ENCODE measurements around the gene SLC6A18.

SLC6A18 gene

DNA sequence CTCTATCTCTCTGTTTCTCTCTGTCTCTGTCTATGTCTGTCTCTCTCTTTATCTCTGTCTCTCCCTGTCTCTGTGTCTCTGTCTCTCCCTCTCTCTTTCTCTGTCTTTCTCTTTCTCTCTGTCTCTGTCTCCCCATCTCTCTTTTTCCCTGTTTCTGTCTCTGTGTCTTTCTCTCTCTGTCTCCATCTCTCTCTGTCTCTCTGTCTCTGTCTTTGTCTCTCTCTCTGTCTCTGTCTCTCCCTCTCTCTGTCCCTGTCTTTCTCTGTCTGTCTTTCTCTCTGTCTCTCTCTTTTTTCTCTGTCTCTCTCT lies 25.9 kb upstream of the SLC6A18 start:
- Histone ChIP-seq H3K27me3 (replicated peaks; ENCODE audit: control insufficient read depth, insufficient read depth, low read length) (peaks cover 62% of the 10 kb centered on the region), H3K9ac (ENCODE audit: low read length) (no peak overlapping the region), H3K4me1 (ENCODE audit: control insufficient read depth, insufficient read depth, low read length) (no peaks in the 10 kb centered on the region), H3K9me3 (ENCODE audit: control insufficient read depth, low read length) (peaks cover 2% of the 10 kb centered on the region), H3K4me3 (ENCODE audit: low read length) (no peak overlapping the region), H3K36me3 (ENCODE audit: control insufficient read depth, insufficient read depth, low read length, severe bottlenecking) (no peaks in the 10 kb centered on the region)
- DNase-seq (ENCODE audit: low read depth): no peak

DNA sequence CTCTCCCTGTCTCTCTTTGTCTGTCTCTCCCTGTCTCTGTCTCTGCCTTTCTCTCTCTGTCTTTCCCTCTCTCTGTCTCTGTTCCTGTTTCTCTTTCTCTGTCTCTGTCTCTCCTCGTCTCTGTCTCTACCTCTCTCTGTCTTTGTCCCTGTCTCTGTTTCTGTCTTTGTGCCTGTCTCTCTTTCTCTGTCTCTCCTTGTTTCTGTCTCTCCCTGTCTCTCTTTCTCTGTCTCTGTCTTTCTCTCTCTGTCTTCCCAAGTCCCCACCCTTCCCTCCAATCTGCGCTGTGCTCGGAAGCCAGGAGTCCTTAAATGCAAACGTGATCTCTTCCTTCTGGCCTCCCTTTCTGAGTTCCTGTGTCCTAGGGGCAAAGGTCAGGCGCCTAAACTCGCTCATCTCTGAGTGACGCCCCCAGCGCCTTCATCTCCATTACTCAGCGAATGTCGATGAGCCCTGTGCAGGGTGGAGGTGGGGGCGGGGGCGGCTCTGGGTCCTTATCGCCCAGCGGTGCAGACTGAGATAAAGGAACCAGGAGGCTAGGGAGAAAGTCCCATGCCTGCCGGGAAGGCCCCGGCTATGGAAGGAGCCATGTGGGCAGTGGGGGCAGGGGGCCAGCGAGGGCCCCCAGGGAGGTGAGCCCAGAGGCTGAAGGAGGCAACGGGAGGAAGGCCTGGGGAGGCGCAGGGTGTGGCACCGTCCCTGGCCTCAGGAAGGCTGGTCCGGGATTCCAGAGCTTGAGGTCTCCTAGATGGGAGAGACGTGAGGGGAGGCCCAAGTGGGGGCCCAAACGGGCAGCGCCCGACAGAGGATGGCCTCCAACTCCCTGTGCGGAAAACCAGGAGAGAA lies 25.3 kb upstream of the SLC6A18 start:
- DNase-seq (ENCODE audit: low read depth): no peak
- Histone ChIP-seq H3K36me3 (ENCODE audit: control insufficient read depth, insufficient read depth, low read length, severe bottlenecking) (no peaks in the 10 kb centered on the region), H3K27me3 (replicated peaks; ENCODE audit: control insufficient read depth, insufficient read depth, low read length) (peaks cover 61% of the 10 kb centered on the region), H3K4me3 (ENCODE audit: low read length) (no peak overlapping the region), H3K9ac (ENCODE audit: low read length) (no peak overlapping the region), H3K9me3 (ENCODE audit: control insufficient read depth, low read length) (no peaks in the 10 kb centered on the region), H3K4me1 (ENCODE audit: control insufficient read depth, insufficient read depth, low read length) (no peaks in the 10 kb centered on the region)

DNA sequence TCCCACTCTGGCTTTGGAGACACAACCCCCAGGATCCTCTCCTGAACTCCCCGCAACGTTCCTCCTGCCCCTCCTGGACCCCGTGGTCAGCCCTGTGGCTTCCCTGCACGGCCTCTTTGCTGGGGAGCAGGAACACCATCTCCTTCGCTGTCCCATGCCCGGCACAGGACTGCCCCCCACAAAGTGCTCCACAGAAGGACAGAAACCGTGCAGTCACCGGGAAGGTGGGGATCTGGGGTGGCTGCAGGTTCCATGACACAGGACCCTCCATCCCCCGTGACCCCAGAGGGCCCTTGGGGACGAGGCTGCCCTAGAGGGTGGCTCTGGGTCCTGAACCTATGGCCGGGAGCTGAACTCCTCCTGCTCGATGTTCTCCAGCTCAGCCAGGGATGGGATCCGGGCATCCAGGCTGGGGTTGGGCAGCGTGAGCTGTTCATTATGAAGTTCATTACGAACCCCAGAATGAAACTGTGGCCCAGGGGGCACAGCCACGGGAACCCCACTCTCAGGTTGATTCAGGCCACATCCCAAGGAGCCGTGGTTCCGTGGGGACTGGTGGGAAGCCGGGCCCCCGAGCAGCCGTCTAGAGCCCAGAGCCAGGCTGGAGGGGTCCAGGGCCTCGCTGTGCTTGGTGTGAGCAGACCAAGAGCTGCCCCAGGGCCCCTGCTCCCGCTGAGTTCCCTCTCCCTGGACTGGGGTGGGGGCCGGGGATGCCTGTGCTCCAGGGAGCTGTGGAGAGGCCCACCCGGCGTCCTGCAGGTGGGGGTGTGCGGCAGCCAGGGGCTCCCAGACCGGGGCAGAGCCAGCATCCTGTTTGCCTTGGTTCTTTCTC lies 24.5 kb upstream of the SLC6A18 start:
- Histone ChIP-seq H3K27me3 (replicated peaks; ENCODE audit: control insufficient read depth, insufficient read depth, low read length) (peaks cover 63% of the 10 kb centered on the region), H3K4me3 (ENCODE audit: low read length) (no peak overlapping the region), H3K36me3 (ENCODE audit: control insufficient read depth, insufficient read depth, low read length, severe bottlenecking) (no peaks in the 10 kb centered on the region), H3K9ac (ENCODE audit: low read length) (no peak overlapping the region), H3K4me1 (ENCODE audit: control insufficient read depth, insufficient read depth, low read length) (no peaks in the 10 kb centered on the region), H3K9me3 (ENCODE audit: control insufficient read depth, low read length) (no peaks in the 10 kb centered on the region)
- no peak for DNase-seq (ENCODE audit: low read depth)

DNA sequence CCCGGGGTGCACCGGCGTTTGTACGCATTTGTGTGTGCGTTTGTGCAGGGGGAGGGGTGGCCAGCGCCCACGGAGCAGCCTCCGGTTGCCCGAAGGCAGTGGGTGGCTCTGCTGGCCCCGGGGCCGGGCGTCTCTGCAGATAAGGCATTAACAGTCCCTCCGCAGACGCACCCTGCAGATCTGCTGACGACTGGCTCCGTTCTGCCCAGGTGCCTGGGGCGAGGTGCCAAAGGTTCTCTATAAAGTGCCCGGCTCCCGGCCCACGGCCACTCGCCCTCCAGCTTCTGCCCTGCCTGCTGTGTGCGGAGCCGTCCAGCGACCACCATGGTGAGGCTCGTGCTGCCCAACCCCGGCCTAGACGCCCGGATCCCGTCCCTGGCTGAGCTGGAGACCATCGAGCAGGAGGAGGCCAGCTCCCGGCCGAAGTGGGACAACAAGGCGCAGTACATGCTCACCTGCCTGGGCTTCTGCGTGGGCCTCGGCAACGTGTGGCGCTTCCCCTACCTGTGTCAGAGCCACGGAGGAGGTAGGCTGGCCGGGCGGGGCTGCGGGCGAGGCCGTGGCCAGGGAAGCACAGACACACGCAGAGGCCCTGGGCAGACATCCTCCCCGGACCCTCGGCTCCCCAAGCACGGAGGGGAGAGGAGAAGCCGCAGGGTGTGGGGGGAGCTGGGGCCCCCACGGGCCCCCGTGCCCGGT lies 23.7 kb upstream of the SLC6A18 start, which contains the start of gene SLC6A19:
Gene SLC6A19, plus strand, starts transcription at position 269 of the 699 bp plus-strand sequence. Its CDS starts 56 bp downstream, at position 325.
- Histone ChIP-seq H3K4me1 (ENCODE audit: control insufficient read depth, insufficient read depth, low read length) (no peaks in the 10 kb centered on the region), H3K27me3 (replicated peaks; ENCODE audit: control insufficient read depth, insufficient read depth, low read length) (peaks cover 63% of the 10 kb centered on the region), H3K4me3 (ENCODE audit: low read length) (no peak within 1 kb of the TSS), H3K9me3 (ENCODE audit: control insufficient read depth, low read length) (no peaks in the 10 kb centered on the region), H3K9ac (ENCODE audit: low read length) (no peak within 1 kb of the TSS), H3K36me3 (ENCODE audit: control insufficient read depth, insufficient read depth, low read length, severe bottlenecking) (no peaks in the 10 kb centered on the region)
- DNase-seq (ENCODE audit: low read depth): no peak

DNA sequence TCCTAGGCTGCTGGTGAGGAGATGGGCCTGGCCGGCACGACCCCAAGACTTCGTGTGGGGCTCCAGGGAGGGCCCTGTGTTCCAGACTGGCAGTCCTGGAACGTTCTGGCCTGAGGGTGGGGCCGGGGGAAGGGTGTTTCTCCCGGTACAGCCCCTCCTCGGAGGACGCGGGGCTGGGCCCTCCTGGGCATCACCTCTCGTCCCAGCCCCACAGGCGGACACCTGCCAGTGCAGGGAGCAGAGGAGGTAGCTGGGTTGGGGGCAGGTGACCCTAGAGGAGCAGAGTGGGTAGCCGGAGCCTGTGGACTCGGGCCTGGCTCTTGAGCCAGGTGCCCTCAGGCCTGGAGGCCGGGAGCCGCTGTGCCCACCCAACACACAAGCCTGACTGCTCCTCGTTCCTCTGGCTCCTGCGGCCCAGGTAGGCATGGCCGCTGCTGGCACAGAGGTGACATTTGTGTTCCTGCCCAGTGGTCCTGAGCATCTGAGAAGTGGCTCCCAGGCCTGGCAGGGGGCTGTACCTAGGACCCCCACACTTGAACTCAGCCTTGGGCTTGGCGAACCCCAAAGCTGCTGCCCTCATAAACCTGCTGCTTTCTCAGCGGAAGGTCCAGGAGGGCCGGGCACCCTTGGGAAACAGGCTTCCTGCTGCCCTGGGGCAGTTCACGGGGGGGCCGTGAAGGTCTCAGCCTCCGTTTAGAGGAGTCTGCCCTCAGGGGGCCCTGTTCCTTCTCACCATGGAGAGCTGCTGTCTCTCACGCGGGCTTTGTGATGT lies 23.0 kb upstream of the SLC6A18 start:
- Histone ChIP-seq H3K4me3 (ENCODE audit: low read length) (no peak overlapping the region), H3K36me3 (ENCODE audit: control insufficient read depth, insufficient read depth, low read length, severe bottlenecking) (no peaks in the 10 kb centered on the region), H3K9me3 (ENCODE audit: control insufficient read depth, low read length) (no peaks in the 10 kb centered on the region), H3K27me3 (replicated peaks; ENCODE audit: control insufficient read depth, insufficient read depth, low read length) (peaks cover 57% of the 10 kb centered on the region), H3K4me1 (ENCODE audit: control insufficient read depth, insufficient read depth, low read length) (no peaks in the 10 kb centered on the region), H3K9ac (ENCODE audit: low read length) (no peak overlapping the region)
- DNase-seq (ENCODE audit: low read depth): no peak

DNA sequence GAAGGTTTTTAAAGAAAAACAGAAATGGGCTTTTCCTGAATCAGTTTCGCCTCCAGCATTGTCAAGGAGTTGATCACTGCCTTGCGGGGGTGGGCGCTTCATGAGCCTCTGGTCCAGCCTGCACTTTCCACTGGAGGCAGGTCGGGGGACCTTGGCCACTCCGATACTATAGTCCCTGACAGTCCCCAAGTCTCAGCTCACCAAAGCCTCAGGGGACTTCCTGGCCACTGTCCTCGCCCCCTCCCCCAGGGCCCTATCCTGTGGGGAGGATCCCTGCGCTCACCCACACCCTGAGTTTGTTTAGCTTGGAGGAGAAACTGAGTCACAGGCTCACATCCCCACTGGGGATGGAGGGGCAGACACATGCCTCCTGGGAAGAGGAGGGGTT lies 22.4 kb upstream of the SLC6A18 start:
- H3K36me3 ChIP-seq (ENCODE audit: control insufficient read depth, insufficient read depth, low read length, severe bottlenecking): no peaks in the 10 kb centered on the region
- no peaks in the 10 kb centered on the region for H3K4me1 ChIP-seq (ENCODE audit: control insufficient read depth, insufficient read depth, low read length)
- H3K9ac ChIP-seq (ENCODE audit: low read length): no peak overlapping the region
- H3K4me3 ChIP-seq (ENCODE audit: low read length): no peak overlapping the region
- peaks cover 60% of the 10 kb centered on the region for H3K27me3 ChIP-seq (replicated peaks; ENCODE audit: control insufficient read depth, insufficient read depth, low read length)
- DNase-seq (ENCODE audit: low read depth): no peak
- H3K9me3 ChIP-seq (ENCODE audit: control insufficient read depth, low read length): no peaks in the 10 kb centered on the region

DNA sequence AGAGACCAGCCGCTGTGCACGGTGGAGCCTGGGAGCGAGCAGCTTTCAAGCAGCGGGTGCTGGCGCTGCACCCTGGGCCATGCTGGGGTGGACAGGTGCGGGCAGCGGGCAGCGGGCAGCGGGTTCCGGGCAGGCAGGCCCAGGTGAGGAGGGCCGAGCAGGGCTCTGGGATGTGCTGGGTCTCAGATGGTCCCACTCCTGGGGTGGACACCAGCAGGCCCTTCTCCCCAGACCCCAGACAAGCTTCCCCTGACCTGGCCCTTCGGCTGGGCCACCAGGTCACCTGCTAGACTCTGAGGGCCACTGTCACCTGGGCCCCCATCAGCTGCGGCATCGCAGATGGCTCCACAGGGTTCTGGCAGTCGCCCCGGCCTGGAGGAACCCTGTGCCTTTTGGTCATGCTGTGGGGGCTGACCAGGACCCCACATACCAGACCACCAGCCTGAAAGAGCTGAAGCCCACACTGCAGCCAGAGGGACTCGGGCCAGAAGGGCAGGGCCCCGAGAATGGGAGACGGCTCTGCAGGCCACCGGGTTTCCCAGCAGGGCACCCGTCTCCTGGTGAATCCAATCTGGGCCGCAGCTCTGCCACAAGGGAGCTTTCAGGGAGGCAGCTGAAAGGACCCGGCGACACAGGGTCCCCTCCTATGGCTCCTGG lies 21.7 kb upstream of the SLC6A18 start:
- Histone ChIP-seq H3K4me3 (ENCODE audit: low read length) (no peak overlapping the region), H3K9ac (ENCODE audit: low read length) (no peak overlapping the region), H3K4me1 (ENCODE audit: control insufficient read depth, insufficient read depth, low read length) (no peaks in the 10 kb centered on the region), H3K36me3 (ENCODE audit: control insufficient read depth, insufficient read depth, low read length, severe bottlenecking) (no peaks in the 10 kb centered on the region), H3K9me3 (ENCODE audit: control insufficient read depth, low read length) (no peaks in the 10 kb centered on the region), H3K27me3 (replicated peaks; ENCODE audit: control insufficient read depth, insufficient read depth, low read length) (peaks cover 59% of the 10 kb centered on the region)
- no peak for DNase-seq (ENCODE audit: low read depth)

DNA sequence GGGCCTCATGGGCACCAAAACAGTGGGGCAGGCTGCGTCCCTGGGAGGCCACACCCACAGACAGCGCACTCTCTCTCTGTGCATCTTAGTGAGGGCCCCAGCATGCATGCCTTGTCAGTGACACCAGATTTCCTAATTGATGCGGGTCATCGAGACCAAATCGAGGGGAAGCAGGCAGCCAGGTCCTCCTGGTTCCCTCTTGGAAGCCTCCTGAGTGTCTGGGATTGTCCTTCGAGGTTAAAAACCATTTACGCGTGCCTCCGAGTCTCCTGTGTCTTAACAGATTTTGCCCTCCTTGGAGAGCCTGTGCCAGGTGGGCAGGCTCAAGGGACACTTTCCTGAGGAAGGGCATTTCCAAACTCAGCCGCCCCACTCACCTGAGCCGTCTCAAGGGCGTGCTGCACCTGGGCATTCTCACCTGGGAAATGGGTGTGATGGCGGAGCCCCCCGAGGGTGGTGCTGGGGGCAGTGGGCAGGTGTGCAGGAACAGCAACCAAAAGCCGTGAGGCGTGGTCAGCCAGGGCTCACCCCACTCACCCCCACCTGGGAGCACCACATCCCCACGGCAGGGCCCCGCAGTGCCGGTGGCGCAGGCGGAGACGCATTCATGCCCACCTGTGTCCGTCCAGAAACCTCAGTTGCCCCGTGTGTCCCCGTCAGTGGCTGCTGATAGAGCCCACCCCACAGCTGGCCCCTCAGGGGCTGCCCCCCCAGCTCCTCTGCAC lies 21.1 kb upstream of the SLC6A18 start:
- H3K27me3 ChIP-seq (replicated peaks; ENCODE audit: control insufficient read depth, insufficient read depth, low read length): peaks cover 59% of the 10 kb centered on the region
- H3K9me3 ChIP-seq (ENCODE audit: control insufficient read depth, low read length): no peaks in the 10 kb centered on the region
- H3K4me1 ChIP-seq (ENCODE audit: control insufficient read depth, insufficient read depth, low read length): no peaks in the 10 kb centered on the region
- H3K4me3 ChIP-seq (ENCODE audit: low read length): no peak overlapping the region
- no peak overlapping the region for H3K9ac ChIP-seq (ENCODE audit: low read length)
- DNase-seq (ENCODE audit: low read depth): no peak
- no peaks in the 10 kb centered on the region for H3K36me3 ChIP-seq (ENCODE audit: control insufficient read depth, insufficient read depth, low read length, severe bottlenecking)

DNA sequence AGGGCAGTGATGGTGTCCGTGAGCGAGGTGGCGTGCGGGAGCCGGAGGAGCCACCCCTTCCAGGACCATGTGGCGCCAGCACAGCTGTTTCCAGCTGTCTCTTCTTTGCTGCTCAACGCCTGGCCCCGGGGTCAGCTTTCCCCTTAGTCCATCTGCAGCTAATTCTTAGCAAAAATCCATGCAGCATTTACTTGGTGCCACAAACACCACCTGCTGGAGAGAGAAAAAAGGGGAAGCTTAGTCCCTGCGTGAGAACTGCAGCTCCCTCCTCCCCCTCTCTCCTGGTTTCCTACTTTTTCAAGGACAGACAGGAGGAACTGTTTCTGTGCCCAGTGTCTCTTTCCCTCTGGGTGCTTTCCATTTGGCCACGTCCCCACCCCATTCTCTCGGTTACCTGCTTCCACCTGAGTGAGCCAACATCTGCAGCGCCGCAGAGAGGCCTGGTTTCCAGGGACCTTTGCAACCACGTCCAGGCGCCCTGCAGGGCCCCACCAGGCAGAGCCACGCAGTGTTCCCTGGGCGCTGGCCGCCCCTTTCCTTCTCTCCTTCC lies 20.4 kb upstream of the SLC6A18 start:
- Histone ChIP-seq H3K4me1 (ENCODE audit: control insufficient read depth, insufficient read depth, low read length) (no peaks in the 10 kb centered on the region), H3K36me3 (ENCODE audit: control insufficient read depth, insufficient read depth, low read length, severe bottlenecking) (no peaks in the 10 kb centered on the region), H3K9me3 (ENCODE audit: control insufficient read depth, low read length) (no peaks in the 10 kb centered on the region), H3K9ac (ENCODE audit: low read length) (no peak overlapping the region), H3K4me3 (ENCODE audit: low read length) (no peak overlapping the region), H3K27me3 (replicated peaks; ENCODE audit: control insufficient read depth, insufficient read depth, low read length) (peaks cover 59% of the 10 kb centered on the region)
- DNase-seq (ENCODE audit: low read depth): peak; percentile 22

Data from adipocyte (in vitro differentiated cells).